Measurements from ENCODE around the gene TBPL1. TPM values are rescaled to one million over a fixed set of nuclear protein-coding genes. Genes with fewer than 3 reads are reported as not detected.

The TBPL1 gene
- total and polyA plus RNA-seq, 2 of the 8 experiments (the other 6 are each of a cell fraction or from before 2014, with no cell fraction given), result 32.5 to 67.0 TPM

DNA sequence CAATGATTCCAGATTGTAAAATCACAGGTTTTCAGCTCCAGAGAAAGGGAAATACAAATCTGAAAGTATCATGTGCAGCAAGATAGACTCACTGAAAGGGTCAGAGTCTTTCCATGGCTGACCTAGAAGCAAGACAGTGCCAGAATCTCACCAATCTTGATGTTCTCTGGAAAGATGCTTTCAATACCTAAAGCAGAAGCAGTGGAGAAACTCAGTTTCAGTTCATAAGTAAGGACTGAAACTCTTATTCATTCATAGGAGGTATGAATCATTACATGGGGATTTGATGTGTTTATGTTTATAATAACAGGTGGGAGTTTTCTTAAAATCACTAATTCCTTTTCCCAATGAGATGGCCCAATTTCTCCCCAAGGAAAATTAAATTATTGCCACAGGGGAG is 56.9 kb downstream of the TBPL1 start:
- Histone ChIP-seq H3K79me2 (ENCODE audit: control insufficient read depth in 1 of 2, insufficient read depth in 2 of 2, low read length in 2 of 2) (no peaks in the 10 kb centered on the region), H2BK5ac (ENCODE audit: low read depth, low read length) (no peak overlapping the region), H2BK20ac (ENCODE audit: low read length) (no peak overlapping the region), H4K91ac (replicated peaks; ENCODE audit: insufficient read length, low read length) (no peak overlapping the region), H3K36me3 (ENCODE audit: control insufficient read depth in 2 of 4, insufficient read depth in 4 of 4, low read length in 3 of 4) (no peaks in the 10 kb centered on the region), H3K23ac (ENCODE audit: insufficient read length) (no peak overlapping the region), H3K27ac (ENCODE audit: low read depth, low read length) (no peak overlapping the region), H2AK5ac (ENCODE audit: low read depth, low read length) (no peak overlapping the region), H2BK15ac (ENCODE audit: low read length) (no peak overlapping the region), H4K5ac (ENCODE audit: insufficient read length, low read depth, low read length) (no peak overlapping the region), H3K27me3 (replicated peaks in 1 of 4; ENCODE audit: control insufficient read depth in 3 of 4, extremely low read depth in 1 of 4, insufficient read depth in 3 of 4, low read length in 3 of 4) (no peaks in the 10 kb centered on the region), H4K8ac (ENCODE audit: extremely low read depth, insufficient read depth, low read length) (no peak overlapping the region), H3K4ac (replicated peaks; ENCODE audit: insufficient read length, low read depth, low read length) (no peak overlapping the region), H3K23me2 (ENCODE audit: low read depth, low read length) (no peaks in the 10 kb centered on the region), H2BK120ac (replicated peaks; ENCODE audit: low read depth, low read length) (no peak overlapping the region), H4K20me1 (replicated peaks in 1 of 2; ENCODE audit: control insufficient read depth in 1 of 2, insufficient read depth in 2 of 2, low read length in 2 of 2) (no peaks in the 10 kb centered on the region), H3K9me3 (ENCODE audit: insufficient read depth in 2 of 2, low read depth in 1 of 2, low read length in 1 of 2) (no peaks in the 10 kb centered on the region), H2BK12ac (ENCODE audit: low read depth, low read length) (no peak overlapping the region), H2AFZ (ENCODE audit: low read length) (no peak overlapping the region), H3K4me3 (ENCODE audit: extremely low read depth in 1 of 4, insufficient read depth in 2 of 4, low read depth in 3 of 4, low read length in 4 of 4) (no peak overlapping the region), H3K4me1 (replicated peaks in 1 of 4; ENCODE audit: control insufficient read depth in 3 of 4, insufficient read depth in 4 of 4, low read length in 3 of 4) (peaks cover 0 to 3% (median 1%) of the 10 kb centered on the region in 4 experiments; a peak in 2 of 7 replicates), H3K79me1 (ENCODE audit: low read depth, low read length) (no peaks in the 10 kb centered on the region), H3K56ac (replicated peaks; ENCODE audit: insufficient read length, low read depth, low read length) (no peak overlapping the region), H3K14ac (ENCODE audit: insufficient read length) (no peak overlapping the region), H3K18ac (ENCODE audit: extremely low read depth, low read length) (no peak overlapping the region), H3K4me2 (ENCODE audit: insufficient read depth in 1 of 2, low read depth in 2 of 2, low read length in 2 of 2) (no peak overlapping the region), H3K9ac (replicated peaks in 1 of 4; ENCODE audit: extremely low read depth in 1 of 4, low read depth in 3 of 4, low read length in 3 of 4) (no peak overlapping the region)
- ChIA-PET POLR2A (ENCODE audit: partially characterized antibody) (no interaction called here), CTCF (ENCODE audit: partially characterized antibody) (interaction anchor here (1.0 to 1.6 kb wide), 3 partner anchors 25 to 112 kb away, joined by 3 to 4 read pairs (median 3); no protein-coding TSS in a partner anchor)
- no peak for DNase-seq (ENCODE audit: low read depth in 1 of 2, low spot score in 2 of 2)
- TF ChIP-seq TAF7 (optimal IDR thresholded peaks at IDR 0.05; ENCODE audit: borderline replicate concordance, low read depth, low read length) (no peak), ASH2L (IDR thresholded peaks at IDR 0.05; ENCODE audit: low read length) (no peak), RXRA (IDR thresholded peaks at IDR 0.05; ENCODE audit: insufficient read depth, low read depth, low read length) (no peak), KDM1A (IDR thresholded peaks at IDR 0.05; ENCODE audit: borderline replicate concordance, low read length) (no peak), CHD2 (IDR thresholded peaks at IDR 0.05; ENCODE audit: low read length) (no peak), YY1 (IDR thresholded peaks at IDR 0.05; ENCODE audit: low read depth, low read length) (no peak), JUN (IDR thresholded peaks at IDR 0.05; ENCODE audit: low read depth, low read length) (no peak), CREB1 (IDR thresholded peaks at IDR 0.05) (no peak), RNF2 (IDR thresholded peaks at IDR 0.05; ENCODE audit: borderline replicate concordance, low read depth, low read length, missing control alignments, poor library complexity, severe bottlenecking) (no peak), RFX5 (IDR thresholded peaks at IDR 0.05; ENCODE audit: borderline replicate concordance, low read depth, low read length) (no peak), MAX (IDR thresholded peaks at IDR 0.05) (no peak), GABPA (IDR thresholded peaks at IDR 0.05; ENCODE audit: borderline replicate concordance, insufficient read depth, low read length) (no peak), EP300 (IDR thresholded peaks at IDR 0.05; ENCODE audit: borderline replicate concordance in 1 of 2, low read depth in 2 of 2, low read length in 2 of 2) (no peak)
- TF ChIP-seq, protein P1, sequence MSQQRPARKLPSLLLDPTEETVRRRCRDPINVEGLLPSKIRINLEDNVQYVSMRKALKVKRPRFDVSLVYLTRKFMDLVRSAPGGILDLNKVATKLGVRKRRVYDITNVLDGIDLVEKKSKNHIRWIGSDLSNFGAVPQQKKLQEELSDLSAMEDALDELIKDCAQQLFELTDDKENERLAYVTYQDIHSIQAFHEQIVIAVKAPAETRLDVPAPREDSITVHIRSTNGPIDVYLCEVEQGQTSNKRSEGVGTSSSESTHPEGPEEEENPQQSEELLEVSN (IDR thresholded peaks at IDR 0.05), result no peak
- no peak for FAIRE-seq
